GM23338 (cell line): ENCODE data around the gene LIMCH1.
A peak's percentile ranks its signal among the peaks of the same experiment; 100 is the strongest.

Experiments used
- CREB1 ChIP-seq: fragments of 250-450 bp; sonication (Bioruptor Pico); IDR thresholded peaks from 2 replicates; pipeline ENCODE4 v1.5.0; 2020; ENCODE audit warnings: low read depth, mild to moderate bottlenecking, moderate library complexity
- CTCF ChIP-seq, 2 experiments: fragments of 200-600 bp in 1 of 2; sonication (generic) in 1 of 2; conservative IDR thresholded peaks; 2 replicates each; pipeline versions ENCODE4 v1.5.1 to v1.6.1; 2016 to 2017; ENCODE audit warnings: antibody characterized with exemption in 2 of 2, low read depth in 2 of 2, mild to moderate bottlenecking in 2 of 2, moderate library complexity in 1 of 2
- ETS1 ChIP-seq: IDR thresholded peaks from 2 replicates; pipeline ENCODE4 v1.6.1; 2016; ENCODE audit warnings: antibody characterized with exemption
- EZH2 ChIP-seq: fragments of 200-600 bp; sonication (generic); IDR thresholded peaks from one replicate; pipeline ENCODE4 v1.8.0; 2017; ENCODE audit warnings: antibody characterized with exemption, mild to moderate bottlenecking, low read depth; ENCODE audit not compliant: unreplicated experiment
- EZH2phosphoT487 ChIP-seq: fragments of 200-600 bp; sonication (generic); IDR thresholded peaks from one replicate; pipeline ENCODE4 v1.8.1; 2018; ENCODE audit warnings: antibody characterized with exemption; ENCODE audit not compliant: unreplicated experiment
- JUNB ChIP-seq: IDR thresholded peaks from one replicate; pipeline ENCODE4 v1.6.1; 2016; ENCODE audit warnings: antibody characterized with exemption; ENCODE audit not compliant: unreplicated experiment
- NANOG ChIP-seq: IDR thresholded peaks from 2 replicates; pipeline ENCODE4 v1.6.1; 2016; ENCODE audit warnings: antibody characterized with exemption, borderline replicate concordance
- POLR2AphosphoS5 ChIP-seq: IDR thresholded peaks from 2 replicates; pipeline ENCODE4 v1.6.1; 2016; ENCODE audit warnings: antibody characterized with exemption, low read depth
- REST ChIP-seq: IDR thresholded peaks from one replicate; pipeline ENCODE4 v1.6.1; 2018; ENCODE audit warnings: antibody characterized with exemption; ENCODE audit not compliant: unreplicated experiment
- STAT1 ChIP-seq: IDR thresholded peaks from one replicate; pipeline ENCODE4 v1.6.1; 2016; ENCODE audit warnings: antibody characterized with exemption; ENCODE audit not compliant: unreplicated experiment
- ZNF114 ChIP-seq: fragments of 250-450 bp; sonication (Bioruptor Pico); IDR thresholded peaks from 2 replicates; pipeline ENCODE4 v1.5.0; 2020; ENCODE audit warnings: mild to moderate bottlenecking, moderate library complexity
- ZNF331 ChIP-seq: fragments of 250-450 bp; sonication (Bioruptor Pico); IDR thresholded peaks from 2 replicates; pipeline ENCODE4 v1.5.0; 2020; ENCODE audit warnings: low read depth, mild to moderate bottlenecking, moderate library complexity
- ZNF462 ChIP-seq: fragments of 250-450 bp; sonication (Bioruptor Pico); IDR thresholded peaks from 2 replicates; pipeline ENCODE4 v1.5.0; 2020; ENCODE audit warnings: mild to moderate bottlenecking, moderate library complexity

GRCh38 chr4:41749631-41750039, 211.7 kb downstream of the LIMCH1 start:
- no peak for TF ChIP-seq CTCF (conservative IDR thresholded peaks at IDR 0.05; ENCODE audit: low read depth in 2 of 2)
- TF ChIP-seq POLR2AphosphoS5: no peak
- TF ChIP-seq EZH2: peak; percentile 82
- TF ChIP-seq REST: no peak
- no peak for TF ChIP-seq ZNF331 (CRISPR knock-in tag)
- TF ChIP-seq CREB1 (CRISPR knock-in tag): no peak
- TF ChIP-seq STAT1: no peak
- no peak for TF ChIP-seq ZNF114
- no peak for TF ChIP-seq JUNB
- peak; percentile 91 for TF ChIP-seq EZH2phosphoT487
- no peak for TF ChIP-seq ETS1
- TF ChIP-seq NANOG: no peak
- no peak for TF ChIP-seq ZNF462 (CRISPR knock-in tag)
